H1 (cell line): ENCODE measurements around the gene AFF2. TPM values are rescaled to one million over a fixed set of nuclear protein-coding genes. Genes with fewer than 3 reads are reported as not detected.

Experiments used
- CTCF ChIA-PET: fragments of 300-600 bp; sonication (Branson Sonifier 250); formaldehyde crosslinking; loops from one replicate; lab custom pipeline; 2021; ENCODE audit not compliant: partially characterized antibody; lab: Charles Lee
- POLR2A ChIA-PET: fragments of 300-600 bp; sonication (Branson Sonifier 250); formaldehyde crosslinking; loops from one replicate; lab custom pipeline; 2021; ENCODE audit warnings: inconsistent platforms; ENCODE audit not compliant: partially characterized antibody; lab: Charles Lee
- DNase-seq, 2 experiments: peaks; one replicate each; pipeline versions ENCODE4 v3.0.0 to v3.0.0-alpha.2; 2010 to 2022; ENCODE audit warnings: low spot score in 2 of 2, low read depth in 1 of 2, mixed read lengths in 1 of 2
- FAIRE-seq: peaks from 2 replicates; lab custom pipeline; 2011; peaks lifted over from hg19 to GRCh38; lab: Jason Lieb, UNC
- H2AFZ ChIP-seq: 2 replicates; pipeline ENCODE4 v1.8.1; 2012; ENCODE audit warnings: low read length, inconsistent platforms
- H2AK5ac ChIP-seq: 2 replicates; pipeline ENCODE4 v1.6.1; 2013; ENCODE audit warnings: low read depth, low read length
- H2BK120ac ChIP-seq: replicated peaks from 2 replicates; pipeline ENCODE3; 2013; ENCODE audit warnings: low read depth, low read length, inconsistent platforms
- H2BK12ac ChIP-seq: 2 replicates; pipeline ENCODE4 v1.6.1; 2013; ENCODE audit warnings: low read depth, low read length
- H2BK15ac ChIP-seq: 2 replicates; pipeline ENCODE4 v1.6.1; 2013; ENCODE audit warnings: low read length
- H2BK20ac ChIP-seq: 2 replicates; pipeline ENCODE4 v1.6.1; 2013; ENCODE audit warnings: low read length
- H2BK5ac ChIP-seq: 2 replicates; pipeline ENCODE4 v1.6.1; 2013; ENCODE audit warnings: low read depth, low read length
- H3K14ac ChIP-seq: 2 replicates; pipeline ENCODE4 v1.6.1; 2013; ENCODE audit warnings: inconsistent platforms; ENCODE audit not compliant: insufficient read length
- H3K18ac ChIP-seq: 2 replicates; pipeline ENCODE4 v1.6.1; 2013; ENCODE audit warnings: low read length; ENCODE audit errors: extremely low read depth
- H3K23ac ChIP-seq: 2 replicates; pipeline ENCODE4 v1.6.1; 2013; ENCODE audit warnings: inconsistent platforms; ENCODE audit not compliant: insufficient read length
- H3K23me2 ChIP-seq: 2 replicates; pipeline ENCODE4 v1.6.1; 2013; ENCODE audit warnings: low read depth, low read length
- H3K27ac ChIP-seq: 2 replicates; pipeline ENCODE4 v1.6.1; 2011; ENCODE audit warnings: low read depth, low read length, inconsistent platforms
- H3K27me3 ChIP-seq, 4 experiments: replicated peaks in 1 of 4; 1 replicate in 1 of 4; 2 replicates in 3 of 4; pipeline versions ENCODE4 v1.6.1 to v1.8.1; 2011 to 2013; ENCODE audit warnings: low read length in 3 of 4, mild to moderate bottlenecking in 3 of 4, inconsistent platforms in 2 of 4, mixed read lengths in 2 of 4, moderate library complexity in 1 of 4; ENCODE audit not compliant: control insufficient read depth in 3 of 4, insufficient read depth in 3 of 4; ENCODE audit errors: extremely low read depth in 1 of 4
- H3K36me3 ChIP-seq, 4 experiments: 2 replicates each; pipeline versions ENCODE4 v1.6.1 to v1.8.1; 2011 to 2013; ENCODE audit warnings: mild to moderate bottlenecking in 4 of 4, low read length in 3 of 4, moderate library complexity in 2 of 4, control low read depth in 1 of 4, inconsistent platforms in 1 of 4; ENCODE audit not compliant: insufficient read depth in 4 of 4, control insufficient read depth in 2 of 4
- H3K4ac ChIP-seq: replicated peaks from 2 replicates; pipeline ENCODE3; 2013; ENCODE audit warnings: low read length, low read depth, mixed read lengths, inconsistent platforms; ENCODE audit not compliant: insufficient read length
- H3K4me1 ChIP-seq, 4 experiments: replicated peaks in 1 of 4; 1 replicate in 1 of 4; 2 replicates in 3 of 4; pipeline versions ENCODE4 v1.6.1 to v1.8.1; 2011 to 2013; ENCODE audit warnings: low read length in 3 of 4, inconsistent platforms in 2 of 4, mixed read lengths in 1 of 4; ENCODE audit not compliant: insufficient read depth in 4 of 4, control insufficient read depth in 3 of 4
- H3K4me2 ChIP-seq, 2 experiments: 2 replicates each; pipeline versions ENCODE4 v1.6.1 to v1.8.1; 2011 to 2013; ENCODE audit warnings: low read depth in 2 of 2, low read length in 2 of 2, control low read depth in 1 of 2, inconsistent platforms in 1 of 2, mild to moderate bottlenecking in 1 of 2; ENCODE audit not compliant: insufficient read depth in 1 of 2
- H3K4me3 ChIP-seq, 4 experiments: fragments of 200-600, 300-600 bp in 1 of 4; sonication (generic), shearing (Covaris generic), sonication (Bioruptor Twin) in 1 of 4; 2 replicates each; pipeline versions ENCODE4 v1.5.1 to v1.8.1; 2011 to 2016; ENCODE audit warnings: low read length in 4 of 4, low read depth in 3 of 4, control low read depth in 2 of 4, inconsistent platforms in 2 of 4, mild to moderate bottlenecking in 2 of 4, mixed read lengths in 1 of 4, moderate library complexity in 1 of 4; ENCODE audit not compliant: insufficient read depth in 2 of 4; ENCODE audit errors: extremely low read depth in 1 of 4
- H3K56ac ChIP-seq: replicated peaks from 2 replicates; pipeline ENCODE3; 2013; ENCODE audit warnings: low read depth, mild to moderate bottlenecking, mixed read lengths, low read length, inconsistent platforms; ENCODE audit not compliant: insufficient read length
- H3K79me1 ChIP-seq: 2 replicates; pipeline ENCODE4 v1.6.1; 2013; ENCODE audit warnings: low read depth, low read length, control low read depth
- H3K79me2 ChIP-seq, 2 experiments: 2 replicates each; pipeline versions ENCODE4 v1.6.1 to v1.8.1; 2012 to 2013; ENCODE audit warnings: low read length in 2 of 2, mild to moderate bottlenecking in 2 of 2, inconsistent platforms in 1 of 2; ENCODE audit not compliant: insufficient read depth in 2 of 2, control insufficient read depth in 1 of 2
- H3K9ac ChIP-seq, 4 experiments: replicated peaks in 1 of 4; 1 replicate in 1 of 4; 2 replicates in 3 of 4; pipeline versions ENCODE4 v1.6.1 to v1.8.1; 2011 to 2013; ENCODE audit warnings: low read depth in 3 of 4, low read length in 3 of 4, control low read depth in 2 of 4, mild to moderate bottlenecking in 2 of 4, moderate library complexity in 2 of 4, inconsistent platforms in 1 of 4; ENCODE audit errors: extremely low read depth in 1 of 4
- H3K9me3 ChIP-seq, 2 experiments: 2 replicates each; pipeline versions ENCODE4 v1.6.1 to v1.8.1; 2012 to 2013; ENCODE audit warnings: mild to moderate bottlenecking in 2 of 2, moderate library complexity in 2 of 2, control low read depth in 1 of 2, inconsistent platforms in 1 of 2, low read depth in 1 of 2, low read length in 1 of 2, mixed read lengths in 1 of 2; ENCODE audit not compliant: insufficient read depth in 2 of 2
- H4K20me1 ChIP-seq, 2 experiments: replicated peaks in 1 of 2; 2 replicates each; pipeline versions ENCODE3 to v1.8.1; 2011 to 2013; ENCODE audit warnings: inconsistent platforms in 2 of 2, low read length in 2 of 2, mild to moderate bottlenecking in 1 of 2; ENCODE audit not compliant: insufficient read depth in 2 of 2, control insufficient read depth in 1 of 2
- H4K5ac ChIP-seq: 2 replicates; pipeline ENCODE4 v1.6.1; 2013; ENCODE audit warnings: low read length, low read depth, mixed read lengths, inconsistent platforms; ENCODE audit not compliant: insufficient read length
- H4K8ac ChIP-seq: 2 replicates; pipeline ENCODE4 v1.8.0; 2013; ENCODE audit warnings: mild to moderate bottlenecking, moderate library complexity, low read length, inconsistent platforms; ENCODE audit not compliant: insufficient read depth; ENCODE audit errors: extremely low read depth
- H4K91ac ChIP-seq: replicated peaks from 2 replicates; pipeline ENCODE3; 2013; ENCODE audit warnings: low read length, mixed read lengths, inconsistent platforms; ENCODE audit not compliant: insufficient read length
- EP300 ChIP-seq, 2 experiments: IDR thresholded peaks; 1 replicate in 1 of 2; 2 replicates in 1 of 2; pipeline ENCODE4 v1.6.1; 2011 to 2012; ENCODE audit warnings: low read depth in 2 of 2, low read length in 2 of 2, mild to moderate bottlenecking in 2 of 2, borderline replicate concordance in 1 of 2, inconsistent platforms in 1 of 2, moderate library complexity in 1 of 2
- GABPA ChIP-seq: IDR thresholded peaks from 2 replicates; pipeline ENCODE4 v1.6.1; 2011; ENCODE audit warnings: mild to moderate bottlenecking, low read length, moderate library complexity, borderline replicate concordance; ENCODE audit not compliant: insufficient read depth
- HDAC6 ChIP-seq: IDR thresholded peaks from one replicate; pipeline ENCODE4 v1.7.1; 2012; ENCODE audit warnings: low read depth, mild to moderate bottlenecking, inconsistent platforms, low read length, moderate library complexity
- JUND ChIP-seq: IDR thresholded peaks from 2 replicates; pipeline ENCODE4 v1.6.1; 2011; ENCODE audit warnings: mild to moderate bottlenecking, improper control_type of control experiment, low read length
- MAX ChIP-seq: IDR thresholded peaks from 2 replicates; pipeline ENCODE4 v1.6.1; 2012; ENCODE audit warnings: inconsistent platforms
- NANOG ChIP-seq: IDR thresholded peaks from 2 replicates; pipeline ENCODE4 v1.6.1; 2011; ENCODE audit warnings: low read length, low read depth, mild to moderate bottlenecking, inconsistent platforms; ENCODE audit not compliant: insufficient read depth, poor library complexity, severe bottlenecking
- POU5F1 ChIP-seq: IDR thresholded peaks from 2 replicates; pipeline ENCODE4 v1.6.1; 2011; ENCODE audit warnings: low read depth, mild to moderate bottlenecking, low read length, moderate library complexity
- RBBP5 ChIP-seq: IDR thresholded peaks from 2 replicates; pipeline ENCODE4 v1.7.1; 2012; ENCODE audit warnings: low read depth, mild to moderate bottlenecking, inconsistent platforms, low read length, moderate library complexity, borderline replicate concordance
- SP1 ChIP-seq: IDR thresholded peaks from 2 replicates; pipeline ENCODE4 v1.6.1; 2011; ENCODE audit warnings: low read depth, low read length
- TAF7 ChIP-seq: optimal IDR thresholded peaks from 2 replicates; pipeline ENCODE3; 2011; ENCODE audit warnings: low read depth, mild to moderate bottlenecking, inconsistent platforms, low read length, moderate library complexity, borderline replicate concordance
- TCF12 ChIP-seq: IDR thresholded peaks from 2 replicates; pipeline ENCODE4 v1.6.1; 2011; ENCODE audit warnings: low read depth, mild to moderate bottlenecking, low read length
- USF2 ChIP-seq: IDR thresholded peaks from 2 replicates; pipeline ENCODE4 v1.6.1; 2011; ENCODE audit warnings: low read length, improper control_type of control experiment
- WGBS, 2 experiments: shearing (Covaris generic) in 1 of 2; methylation state at CpG; one replicate each; pipeline versions ENCODE4 v1.1.6 to v1.1.7; 2013 to 2015; ENCODE audit warnings: low lambda C conversion rate in 2 of 2, mixed read lengths in 2 of 2, inconsistent platforms in 1 of 2, low coverage in 1 of 2, missing lambda C conversion rate in 1 of 2; ENCODE audit not compliant: insufficient replicate concordance in 2 of 2, insufficient coverage in 1 of 2, insufficient read length in 1 of 2; ENCODE audit errors: extremely low coverage in 1 of 2, missing lambda C conversion rate in 1 of 2; 5-methylcytosine and 5-hydroxymethylcytosine counted together
- polyA plus RNA-seq, 7 experiments: library from polyadenylated mRNA; depleted of rRNA in 3 of 7; stranded (reverse) in 5 of 7; unstranded in 2 of 7; fragments of >200 nt in 5 of 7; fragments of 200-250 nt in 2 of 7; gene quantifications; 1 replicate in 5 of 7; 2 replicates in 1 of 7; 4 replicates in 1 of 7; pipeline versions ENCODE4 v1.2.1 to v1.2.3, GENCODE V29; 2011 to 2013; ENCODE audit warnings: missing spikeins in 2 of 7, mixed read lengths in 2 of 7
- total RNA-seq: library from RNA; stranded (reverse); fragmentation: NEBNext Ultra II Directional; extraction: Animal tissue kit (Norgen Biotek cat#: 25700); gene quantifications from 2 replicates; pipeline ENCODE4 v1.2.1, GENCODE V29; 2021

AFF2 gene
- total and polyA plus RNA-seq, 2 of the 8 experiments (the other 6 are each of a cell fraction or from before 2014, with no cell fraction given): 2.0 to 7.3 TPM

GRCh38 chrX:148513661-148514060, 13.2 kb downstream of the AFF2 start:
- no peak overlapping the region for H2BK12ac ChIP-seq
- H2BK120ac ChIP-seq: no peak overlapping the region
- no peak overlapping the region for H3K56ac ChIP-seq
- no peak overlapping the region for H4K91ac ChIP-seq
- FAIRE-seq (no peak), DNase-seq (no peak)
- no peaks in the 10 kb centered on the region; a peak in 1 of 4 replicates for H3K79me2 ChIP-seq
- CTCF ChIA-PET: no interaction called here
- no peak overlapping the region for H3K27ac ChIP-seq
- H3K4me2 ChIP-seq: no peak overlapping the region
- H2BK20ac ChIP-seq: no peak overlapping the region
- WGBS, 2 experiments: 90% methylated on average over 3 of the region's 3 CpGs; no CpG with 5 or more reads in 1 of the 2 experiments
- no peaks in the 10 kb centered on the region for H3K36me3 ChIP-seq
- no peak overlapping the region for H4K8ac ChIP-seq
- no peaks in the 10 kb centered on the region for H3K79me1 ChIP-seq
- no peak overlapping the region for H3K14ac ChIP-seq
- H2BK15ac ChIP-seq: no peak overlapping the region
- H4K5ac ChIP-seq: no peak overlapping the region
- no peak overlapping the region for H2BK5ac ChIP-seq
- no peaks in the 10 kb centered on the region for H3K27me3 ChIP-seq
- H3K4me3 ChIP-seq: no peak overlapping the region
- H3K18ac ChIP-seq: no peak overlapping the region
- H2AK5ac ChIP-seq: no peak overlapping the region
- H3K23me2 ChIP-seq: no peaks in the 10 kb centered on the region
- H3K23ac ChIP-seq: no peak overlapping the region
- H3K4me1 ChIP-seq: peaks cover 0 to 5% (median 0%) of the 10 kb centered on the region in 4 experiments; a peak in 1 of 7 replicates
- H2AFZ ChIP-seq: no peak overlapping the region
- no peaks in the 10 kb centered on the region for H4K20me1 ChIP-seq
- H3K4ac ChIP-seq: no peak overlapping the region
- H3K9ac ChIP-seq: no peak overlapping the region
- TF ChIP-seq USF2: no peak
- TF ChIP-seq HDAC6: no peak
- TF ChIP-seq GABPA: no peak
- no peak for TF ChIP-seq MAX
- no peak for TF ChIP-seq TAF7
- TF ChIP-seq SP1: no peak
- no peak for TF ChIP-seq NANOG
- TF ChIP-seq TCF12: no peak
- no peak for TF ChIP-seq POU5F1
- TF ChIP-seq EP300 (IDR thresholded peaks at IDR 0.05; ENCODE audit: borderline replicate concordance in 1 of 2, low read depth in 2 of 2, low read length in 2 of 2): no peak
- no peak for TF ChIP-seq JUND
- no peak for TF ChIP-seq RBBP5
- TF ChIP-seq, all 59 proteins: peak for 0
- POLR2A ChIA-PET: no interaction called here
- H3K9me3 ChIP-seq: no peaks in the 10 kb centered on the region
